AG04450 (cell line): ENCODE measurements around the gene BMP5. TPM values are rescaled to one million over a fixed set of nuclear protein-coding genes. Genes with fewer than 3 reads are reported as not detected.

Experiments
- CTCF ChIA-PET: fragments of 300-600, 350-600 bp; formaldehyde crosslinking; extraction: SDS; loops from one replicate; lab custom pipeline; 2022; ENCODE audit warnings: antibody characterized with exemption, inconsistent platforms; lab: Charles Lee
- POLR2A ChIA-PET: fragments of 350-600 bp; formaldehyde crosslinking; extraction: SDS; loops from one replicate; lab custom pipeline; 2021; ENCODE audit warnings: antibody characterized with exemption, inconsistent platforms; lab: Yijun Ruan, JAX
- DNase-seq: peaks from one replicate; pipeline ENCODE4 v3.0.0-alpha.2; 2011; ENCODE audit warnings: low read depth, low spot score
- H3K27ac ChIP-seq: one replicate; pipeline ENCODE4 v1.5.1; 2012; ENCODE audit warnings: low read depth, low read length, control low read depth
- H3K27me3 ChIP-seq: one replicate; pipeline ENCODE4 v1.6.0; 2012; ENCODE audit warnings: low read length; ENCODE audit not compliant: control insufficient read depth, insufficient read depth
- H3K4me3 ChIP-seq: 2 replicates; pipeline ENCODE4 v1.5.1; 2011; ENCODE audit warnings: mild to moderate bottlenecking, low read depth, low read length, control low read depth
- H3K9me3 ChIP-seq: 2 replicates; pipeline ENCODE4 v1.5.1; 2012; ENCODE audit warnings: low read length; ENCODE audit not compliant: control insufficient read depth, insufficient read depth
- CTCF ChIP-seq: IDR thresholded peaks from 2 replicates; pipeline ENCODE4 v1.5.1; 2011; ENCODE audit warnings: low read depth, low read length, control low read depth, inconsistent platforms
- polyA minus RNA-seq: library from RNA; depleted of rRNA, polyadenylated mRNA; stranded (reverse); fragments of >200 nt; gene quantifications from 2 replicates; pipeline ENCODE4 v1.2.3, GENCODE V29; 2011; rRNA and poly(A)+ RNA removed
- polyA plus RNA-seq: library from polyadenylated mRNA; depleted of rRNA; stranded (reverse); fragments of >200 nt; gene quantifications from 2 replicates; pipeline ENCODE4 v1.2.3, GENCODE V29; 2011; rRNA removed

Gene BMP5
- 0.26 and 0.63 TPM in 2 replicates for polyA plus RNA-seq
- polyA minus RNA-seq: 0.32 and 0.35 TPM in 2 replicates

- no peak for DNase-seq
- ChIA-PET POLR2A (no interaction called here), CTCF (interaction anchor here (1.2 to 2.2 kb wide), 3 partner anchors 9 to 429 kb away, joined by 3 to 8 read pairs (median 6); no protein-coding TSS in a partner anchor)
Observed at GRCh38 chr6:55875400-55875799, at the start of gene BMP5. Gene BMP5, minus strand, starts transcription at chr6:55875590. Its CDS starts 725 bp downstream, at chr6:55874865.

GRCh38 chr6:55922406-55922805 is 47.0 kb upstream of the BMP5 start:
- no peak overlapping the region for H3K27ac ChIP-seq
- H3K4me3 ChIP-seq: no peak overlapping the region
- DNase-seq: no peak
- H3K9me3 ChIP-seq: no peaks in the 10 kb centered on the region
- TF ChIP-seq CTCF: no peak
- no peaks in the 10 kb centered on the region for H3K27me3 ChIP-seq
- POLR2A ChIA-PET: no interaction called here
- CTCF ChIA-PET: no interaction called here

More at GRCh38 chr6:55875400-55875799, at the start of gene BMP5:
- Histone ChIP-seq H3K27me3 (no peaks in the 10 kb centered on the region), H3K4me3 (no peak within 1 kb of the TSS), H3K27ac (no peak within 1 kb of the TSS), H3K9me3 (no peaks in the 10 kb centered on the region)
- TF ChIP-seq CTCF: no peak

GRCh38 chr6:55919716-55920308 is 44.4 kb upstream of the BMP5 start:
- ChIA-PET POLR2A (no interaction called here), CTCF (interaction anchor here (1.5 kb wide), 1 partner anchor 302 kb away, joined by 3 read pairs; no protein-coding TSS in a partner anchor)
- Histone ChIP-seq H3K27ac (no peak overlapping the region), H3K4me3 (no peak overlapping the region), H3K27me3 (no peaks in the 10 kb centered on the region), H3K9me3 (no peaks in the 10 kb centered on the region)
- no peak for DNase-seq
- no peak for TF ChIP-seq CTCF

GRCh38 chr6:55918639-55919038 is 43.2 kb upstream of the BMP5 start:
- Histone ChIP-seq H3K4me3 (no peak overlapping the region), H3K27ac (no peak overlapping the region), H3K9me3 (no peaks in the 10 kb centered on the region), H3K27me3 (no peaks in the 10 kb centered on the region)
- TF ChIP-seq CTCF: no peak
- ChIA-PET CTCF (no interaction called here), POLR2A (no interaction called here)
- DNase-seq: no peak

GRCh38 chr6:55917751-55918415 is 42.5 kb upstream of the BMP5 start:
- POLR2A ChIA-PET: no interaction called here
- TF ChIP-seq CTCF: no peak
- no peak overlapping the region for H3K27ac ChIP-seq
- H3K27me3 ChIP-seq: no peaks in the 10 kb centered on the region
- CTCF ChIA-PET: no interaction called here
- no peak for DNase-seq
- no peak overlapping the region for H3K4me3 ChIP-seq
- H3K9me3 ChIP-seq: no peaks in the 10 kb centered on the region
